ENCODE results near the gene TMEM114. TPM values are rescaled to one million over a fixed set of nuclear protein-coding genes. Genes with fewer than 3 reads are reported as not detected.

The TMEM114 gene
- total RNA-seq, 4 donors from 2014 or later: not detected

- no peaks in the 10 kb centered on the region for H3K27me3 ChIP-seq
- H3K9me3 ChIP-seq: no peaks in the 10 kb centered on the region
- 95 to 98% methylated on average over 8 of the region's 8 CpGs for WGBS, 2 donors
- H3K36me3 ChIP-seq: peaks cover 40 to 64% of the 10 kb centered on the region in 2 donors
- DNase-seq: no peak
- H3K4me3 ChIP-seq (replicated peaks in 1 of 3): no peak overlapping the region
- H3K27ac ChIP-seq: no peak overlapping the region
- TF ChIP-seq POLR2A (IDR thresholded peaks at IDR 0.05) (no peak), CTCF (IDR thresholded peaks at IDR 0.05) (no peak)
- intact Hi-C loops (cut with DNase I): no loop called here
- peaks cover 9 to 11% of the 10 kb centered on the region in 2 donors for H3K4me1 ChIP-seq
Measured at GRCh38 chr16:8626946-8627345, 36.6 kb upstream of the TMEM114 start.

GRCh38 chr16:8625491-8626087 lies 35.3 kb upstream of the TMEM114 start:
- peaks cover 9 to 13% of the 10 kb centered on the region in 2 donors for H3K4me1 ChIP-seq
- no peak overlapping the region for H3K27ac ChIP-seq
- peaks cover 40 to 50% of the 10 kb centered on the region in 2 donors for H3K36me3 ChIP-seq
- H3K4me3 ChIP-seq (replicated peaks in 1 of 3): no peak overlapping the region
- H3K9me3 ChIP-seq: no peaks in the 10 kb centered on the region
- TF ChIP-seq CTCF (IDR thresholded peaks at IDR 0.05) (no peak), POLR2A (IDR thresholded peaks at IDR 0.05) (no peak)
- no peaks in the 10 kb centered on the region for H3K27me3 ChIP-seq
- WGBS, 2 donors: 96 to 98% methylated on average over 10 of the region's 10 CpGs
- no peak for DNase-seq
- intact Hi-C loops (cut with DNase I): no loop called here

GRCh38 chr16:8623634-8624033 lies 33.3 kb upstream of the TMEM114 start:
- H3K4me1 ChIP-seq: peaks cover 9 to 13% of the 10 kb centered on the region in 2 donors
- H3K27ac ChIP-seq: no peak overlapping the region
- DNase-seq: no peak
- intact Hi-C loops (cut with DNase I): no loop called here
- no peak overlapping the region for H3K4me3 ChIP-seq (replicated peaks in 1 of 3)
- peaks cover 23 to 31% of the 10 kb centered on the region in 2 donors for H3K36me3 ChIP-seq
- TF ChIP-seq CTCF (IDR thresholded peaks at IDR 0.05) (no peak), POLR2A (IDR thresholded peaks at IDR 0.05) (no peak)
- H3K27me3 ChIP-seq: no peaks in the 10 kb centered on the region
- H3K9me3 ChIP-seq: no peaks in the 10 kb centered on the region

- Histone ChIP-seq H3K27me3 (no peaks in the 10 kb centered on the region), H3K36me3 (peaks cover 13 to 17% of the 10 kb centered on the region in 2 donors), H3K9me3 (no peaks in the 10 kb centered on the region), H3K4me1 (peaks cover 9 to 13% of the 10 kb centered on the region in 2 donors), H3K4me3 (replicated peaks in 1 of 3) (peak overlapping the region; percentile 38 to 98 (median 89)), H3K27ac (peak overlapping the region in 1 of 3 donors; percentile 83)
- WGBS, 2 donors: 4% methylated on average over 4 of the region's 4 CpGs
- TF ChIP-seq POLR2A (IDR thresholded peaks at IDR 0.05): no peak
- TF ChIP-seq CTCF (IDR thresholded peaks at IDR 0.05): no peak
- DNase-seq: no peak
- intact Hi-C loops (cut with DNase I): no loop called here
Measured at GRCh38 chr16:8622315-8622656, 32.0 kb upstream of the TMEM114 start.

- Histone ChIP-seq H3K27me3 (no peaks in the 10 kb centered on the region), H3K4me3 (replicated peaks in 1 of 3) (peak within 1 kb of the TSS; percentile 38 to 98 (median 89)), H3K36me3 (peaks cover 7 to 12% of the 10 kb centered on the region in 2 donors), H3K27ac (peak within 1 kb of the TSS; percentile 27 to 83 (median 31)), H3K9me3 (no peaks in the 10 kb centered on the region), H3K4me1 (peaks cover 9 to 13% of the 10 kb centered on the region in 2 donors)
- intact Hi-C loops (cut with DNase I): no loop called here
- TF ChIP-seq CTCF (IDR thresholded peaks at IDR 0.05): no peak
- peak in 1 of 2 donors; percentile 77 for TF ChIP-seq POLR2A (IDR thresholded peaks at IDR 0.05)
- peak; percentile 91 to 92 for DNase-seq
- 0 to 2% methylated on average over 20 to 33 of the region's 51 CpGs for WGBS, 2 donors
Measured at GRCh38 chr16:8621572-8622314, 31.4 kb upstream of the TMEM114 start, which contains the start of gene METTL22. METTL22 (plus strand) TSS chr16:8621698; CDS start chr16:8625666, 3,968 bp downstream.

All from thyroid gland (tissue), 4 donors.